CD14-positive monocyte (primary cell): Measurements from ENCODE around the gene ZSCAN26. TPM values are rescaled to one million over a fixed set of nuclear protein-coding genes. Genes with fewer than 3 reads are reported as not detected.

Source experiments
- DNase-seq, 3 donors: peaks; one replicate each; pipeline ENCODE4 v3.0.0-alpha.2; 2011 to 2022
- H2AFZ ChIP-seq: 2 replicates; pipeline ENCODE4 v1.6.0; 2012; ENCODE audit warnings: mild to moderate bottlenecking, low read depth, low read length, inconsistent platforms; ENCODE audit not compliant: insufficient read depth, poor library complexity, severe bottlenecking
- H3K27ac ChIP-seq, 2 donors: 1 replicate in 1 of 2; 2 replicates in 1 of 2; pipeline ENCODE4 v1.5.1; 2012 to 2013; ENCODE audit warnings: low read length in 2 of 2, control low read depth in 1 of 2, inconsistent platforms in 1 of 2, low read depth in 1 of 2, mild to moderate bottlenecking in 1 of 2
- H3K27me3 ChIP-seq, 2 donors: one replicate each; pipeline versions ENCODE4 v1.6.0 to v1.6.1; 2011 to 2013; ENCODE audit warnings: low read length in 2 of 2; ENCODE audit not compliant: control insufficient read depth in 2 of 2, insufficient read depth in 2 of 2
- H3K36me3 ChIP-seq, 2 donors: replicated peaks in 1 of 2; 1 replicate in 1 of 2; 2 replicates in 1 of 2; pipeline versions ENCODE4 v1.5.1 to v1.6.1; 2012 to 2013; ENCODE audit warnings: low read length in 2 of 2, control low read depth in 1 of 2, inconsistent platforms in 1 of 2, mild to moderate bottlenecking in 1 of 2; ENCODE audit not compliant: insufficient read depth in 2 of 2, control insufficient read depth in 1 of 2
- H3K4me1 ChIP-seq, 2 donors: 1 replicate in 1 of 2; 2 replicates in 1 of 2; pipeline versions ENCODE4 v1.5.1 to v1.6.1; 2012 to 2013; ENCODE audit warnings: low read length in 2 of 2, control low read depth in 1 of 2, inconsistent platforms in 1 of 2, mild to moderate bottlenecking in 1 of 2, moderate library complexity in 1 of 2; ENCODE audit not compliant: insufficient read depth in 2 of 2, control insufficient read depth in 1 of 2
- H3K4me2 ChIP-seq: replicated peaks from 2 replicates; pipeline ENCODE3; 2012; ENCODE audit warnings: low read length, moderate library complexity, mild to moderate bottlenecking; ENCODE audit not compliant: poor library complexity, severe bottlenecking; ENCODE audit errors: extremely low read depth
- H3K4me3 ChIP-seq, 3 experiments: fragments of 200-600 bp in 1 of 3; sonication (generic) in 1 of 3; replicated peaks in 1 of 3; 1 replicate in 2 of 3; 2 replicates in 1 of 3; pipeline ENCODE4 v1.5.1; 2011 to 2013; ENCODE audit warnings: low read length in 3 of 3, mild to moderate bottlenecking in 3 of 3, control low read depth in 2 of 3, low read depth in 2 of 3, inconsistent platforms in 1 of 3, moderate library complexity in 1 of 3
- H3K79me2 ChIP-seq: 2 replicates; pipeline ENCODE4 v1.6.0; 2012; ENCODE audit warnings: mild to moderate bottlenecking, control low read depth, inconsistent platforms, low read length, moderate library complexity; ENCODE audit not compliant: insufficient read depth
- H3K9ac ChIP-seq: 2 replicates; pipeline ENCODE4 v1.6.0; 2017; ENCODE audit warnings: low read length, mild to moderate bottlenecking; ENCODE audit not compliant: insufficient read depth, poor library complexity, severe bottlenecking
- H3K9me3 ChIP-seq, 2 donors: replicated peaks in 1 of 2; 1 replicate in 1 of 2; 2 replicates in 1 of 2; pipeline versions ENCODE4 v1.5.1 to v1.6.1; 2012 to 2013; ENCODE audit warnings: low read length in 2 of 2, control low read depth in 1 of 2; ENCODE audit not compliant: control insufficient read depth in 1 of 2, insufficient read depth in 1 of 2
- H4K20me1 ChIP-seq: 2 replicates; pipeline ENCODE4 v1.6.0; 2012; ENCODE audit warnings: mild to moderate bottlenecking, low read length, control low read depth, moderate library complexity; ENCODE audit not compliant: insufficient read depth
- H3K27ac Mint-ChIP-seq, 7 donors: one replicate each; pipeline ENCODE4 v1.8.0; 2020; ENCODE audit warnings: mild to moderate bottlenecking in 7 of 7, mixed read lengths in 7 of 7, moderate library complexity in 6 of 7, inconsistent platforms in 2 of 7
- H3K27me3 Mint-ChIP-seq, 3 donors: one replicate each; pipeline ENCODE4 v1.8.0; 2021 to 2022; ENCODE audit warnings: low read depth in 3 of 3, mild to moderate bottlenecking in 3 of 3, mixed read lengths in 3 of 3, moderate library complexity in 3 of 3, inconsistent platforms in 1 of 3
- H3K36me3 Mint-ChIP-seq, 2 donors: one replicate each; pipeline ENCODE4 v1.8.0; 2020; ENCODE audit warnings: mixed read lengths in 2 of 2, inconsistent platforms in 1 of 2, mild to moderate bottlenecking in 1 of 2
- H3K4me1 Mint-ChIP-seq: one replicate; pipeline ENCODE4 v1.8.0; 2020; ENCODE audit warnings: mild to moderate bottlenecking, mixed read lengths
- H3K4me3 Mint-ChIP-seq, 2 donors: one replicate each; pipeline ENCODE4 v1.8.0; 2020; ENCODE audit warnings: mild to moderate bottlenecking in 2 of 2, mixed read lengths in 2 of 2, moderate library complexity in 1 of 2
- H3K9me3 Mint-ChIP-seq, 7 donors: one replicate each; pipeline ENCODE4 v1.8.0; 2020 to 2022; ENCODE audit warnings: mixed read lengths in 7 of 7, mild to moderate bottlenecking in 6 of 7, moderate library complexity in 6 of 7, inconsistent platforms in 2 of 7
- CTCF ChIP-seq: fragments of 200-600 bp; IDR thresholded peaks from one replicate; pipeline ENCODE4 v1.8.0; 2022; ENCODE audit warnings: antibody characterized with exemption, mild to moderate bottlenecking
- WGBS: methylation state at CpG from one replicate; pipeline ENCODE4 v1.1.5; 2013; ENCODE audit warnings: missing lambda C conversion rate; ENCODE audit not compliant: insufficient coverage; 5-methylcytosine and 5-hydroxymethylcytosine counted together
- intact Hi-C, 2 donors: fragments of 100-400 bp; cut with micrococcal nuclease; formaldehyde crosslinking; loops; one replicate each; pipeline versions ENCODE4 v1.15.0 to v1.15.1; 2023
- polyA plus RNA-seq, 3 donors: library from polyadenylated mRNA; depleted of rRNA in 1 of 3; unstranded in 2 of 3; stranded (reverse) in 1 of 3; fragments of 300-500 nt in 2 of 3; fragments of >200 nt in 1 of 3; fragmentation: Illumina TruSeq in 2 of 3; gene quantifications; 1 replicate in 2 of 3; 2 replicates in 1 of 3; pipeline ENCODE4 v1.2.3, GENCODE V29; 2012 to 2021

ZSCAN26 gene
- polyA plus RNA-seq, 3 donors: 3.4 to 8.3 (median 3.5) TPM

DNA sequence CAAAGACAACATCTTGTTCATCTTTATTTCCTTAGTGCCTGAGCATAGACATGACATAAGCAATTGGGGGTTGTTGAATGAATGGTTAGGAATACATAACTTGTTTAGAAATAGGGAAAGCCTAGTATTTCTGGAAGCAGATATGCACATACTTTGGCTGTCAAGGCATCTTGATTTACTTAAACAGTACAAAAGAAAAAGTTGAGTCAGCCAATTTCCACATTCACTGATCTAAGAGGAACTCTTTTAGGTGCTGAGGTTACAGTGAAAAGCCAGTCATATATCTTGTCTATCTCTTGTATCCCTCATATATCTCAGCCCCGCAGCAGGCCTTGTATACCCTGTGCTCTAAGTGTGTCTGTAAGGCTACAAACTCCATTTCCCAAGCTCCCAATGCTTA, 26.5 kb upstream of the ZSCAN26 start:
- Histone ChIP-seq H4K20me1 (no peaks in the 10 kb centered on the region), H3K4me2 (no peak overlapping the region), H3K4me1 (peaks cover 11 to 17% of the 10 kb centered on the region in 2 donors), H3K4me3 (no peak overlapping the region), H3K36me3 (peaks cover 10 to 29% of the 10 kb centered on the region in 2 donors), H3K79me2 (no peaks in the 10 kb centered on the region), H3K27me3 (no peaks in the 10 kb centered on the region), H3K9ac (no peak overlapping the region), H3K9me3 (no peaks in the 10 kb centered on the region), H3K27ac (no peak overlapping the region), H2AFZ (no peak overlapping the region)
- intact Hi-C loops: no loop called here
- no peak for DNase-seq
- Mint-ChIP-seq H3K27ac (no peak overlapping the region), H3K9me3 (peaks cover 0 to 2% (median 0%) of the 10 kb centered on the region in 7 donors), H3K36me3 (peaks cover 26 to 32% of the 10 kb centered on the region in 2 donors), H3K4me1 (peaks cover 17% of the 10 kb centered on the region), H3K4me3 (no peak overlapping the region), H3K27me3 (no peaks in the 10 kb centered on the region)
- WGBS: no CpG with 5 or more reads among the region's 1 CpG
- TF ChIP-seq CTCF: no peak

DNA sequence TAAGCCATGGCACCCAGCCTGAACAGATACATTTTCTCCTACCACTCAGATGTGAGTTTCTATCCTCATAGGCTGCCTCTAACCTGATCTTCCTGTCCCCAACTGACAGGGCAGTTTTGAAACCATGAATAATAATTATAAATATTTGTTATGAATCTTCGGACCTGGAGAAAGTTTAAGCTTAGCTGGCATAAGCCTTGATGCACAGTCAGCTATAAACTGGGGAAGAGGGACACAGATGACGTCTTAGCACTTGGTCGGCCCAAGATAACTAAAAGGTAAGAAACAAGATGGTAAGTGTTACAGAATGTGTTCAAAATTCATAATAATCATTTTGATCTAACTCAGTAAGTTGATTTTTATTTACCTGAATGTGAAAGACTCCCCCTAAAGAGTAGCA, 23.0 kb upstream of the ZSCAN26 start:
- intact Hi-C loops: no loop called here
- Histone ChIP-seq H3K4me3 (no peak overlapping the region), H4K20me1 (no peaks in the 10 kb centered on the region), H3K4me1 (peaks cover 3 to 6% of the 10 kb centered on the region in 2 donors), H3K4me2 (no peak overlapping the region), H3K9me3 (no peaks in the 10 kb centered on the region), H3K36me3 (peaks cover 32 to 58% of the 10 kb centered on the region in 2 donors), H3K79me2 (no peaks in the 10 kb centered on the region), H2AFZ (no peak overlapping the region), H3K9ac (no peak overlapping the region), H3K27ac (no peak overlapping the region), H3K27me3 (no peaks in the 10 kb centered on the region)
- H3K4me3 Mint-ChIP-seq: no peak overlapping the region
- WGBS: no CpG with 5 or more reads among the region's 3 CpGs
- H3K9me3 Mint-ChIP-seq: no peaks in the 10 kb centered on the region
- no peak for DNase-seq
- TF ChIP-seq CTCF: no peak
- peaks cover 53 to 57% of the 10 kb centered on the region in 2 donors for H3K36me3 Mint-ChIP-seq
- H3K4me1 Mint-ChIP-seq: peaks cover 15% of the 10 kb centered on the region
- H3K27ac Mint-ChIP-seq: no peak overlapping the region
- peaks cover 0 to 1% (median 0%) of the 10 kb centered on the region in 3 donors for H3K27me3 Mint-ChIP-seq
